ENCODE measurements around the gene ATP11B.

DNA sequence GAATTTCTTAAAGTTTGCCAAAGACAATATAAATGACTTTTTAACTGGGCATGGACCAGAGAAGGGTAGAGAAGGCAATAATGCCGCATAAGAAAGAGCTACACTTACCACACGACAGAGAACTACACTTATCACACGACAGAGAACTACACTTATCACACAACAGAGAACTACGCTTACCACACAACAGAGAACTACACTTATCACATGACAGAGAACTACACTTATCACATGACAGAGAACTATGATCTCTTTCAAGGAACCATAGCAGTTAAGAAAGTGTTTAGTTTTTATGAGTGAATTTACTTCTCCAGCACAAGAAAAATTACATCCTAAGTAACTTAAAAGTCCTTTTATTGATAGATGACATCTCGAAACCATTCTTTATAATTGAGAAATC lies 155.0 kb downstream of the ATP11B start:
- TF ChIP-seq, protein P1, sequence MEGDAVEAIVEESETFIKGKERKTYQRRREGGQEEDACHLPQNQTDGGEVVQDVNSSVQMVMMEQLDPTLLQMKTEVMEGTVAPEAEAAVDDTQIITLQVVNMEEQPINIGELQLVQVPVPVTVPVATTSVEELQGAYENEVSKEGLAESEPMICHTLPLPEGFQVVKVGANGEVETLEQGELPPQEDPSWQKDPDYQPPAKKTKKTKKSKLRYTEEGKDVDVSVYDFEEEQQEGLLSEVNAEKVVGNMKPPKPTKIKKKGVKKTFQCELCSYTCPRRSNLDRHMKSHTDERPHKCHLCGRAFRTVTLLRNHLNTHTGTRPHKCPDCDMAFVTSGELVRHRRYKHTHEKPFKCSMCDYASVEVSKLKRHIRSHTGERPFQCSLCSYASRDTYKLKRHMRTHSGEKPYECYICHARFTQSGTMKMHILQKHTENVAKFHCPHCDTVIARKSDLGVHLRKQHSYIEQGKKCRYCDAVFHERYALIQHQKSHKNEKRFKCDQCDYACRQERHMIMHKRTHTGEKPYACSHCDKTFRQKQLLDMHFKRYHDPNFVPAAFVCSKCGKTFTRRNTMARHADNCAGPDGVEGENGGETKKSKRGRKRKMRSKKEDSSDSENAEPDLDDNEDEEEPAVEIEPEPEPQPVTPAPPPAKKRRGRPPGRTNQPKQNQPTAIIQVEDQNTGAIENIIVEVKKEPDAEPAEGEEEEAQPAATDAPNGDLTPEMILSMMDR (IDR thresholded peaks at IDR 0.05; ENCODE audit: insufficient read depth, low read length, poor library complexity, severe bottlenecking): no peak
- no peak for TF ChIP-seq EZH2phosphoT487 (conservative IDR thresholded peaks at IDR 0.05; ENCODE audit: low read length)
